ENCODE measurements around the gene TTLL7.

- no peak for TF ChIP-seq CTCF (IDR thresholded peaks at IDR 0.05)
- TF ChIP-seq EZH2 (IDR thresholded peaks at IDR 0.05): no peak
Measured at GRCh38 chr1:83996621-83997020, 2.3 kb downstream of the TTLL7 start.
